NK-92 treated with Interleukin-12 subunit alpha and Interleukin-12 subunit beta, amount 100 ng/mL, for 24 hours (cell line): Measurements from ENCODE around the gene LAMA3.

Experiments used
- DNase-seq: peaks from one replicate; lab custom pipeline; 2025; lab: John Stamatoyannopoulos, UW

Gene LAMA3

GRCh38 chr18:23689031-23689615 is at the start of gene LAMA3:
LAMA3 (plus strand) TSS chr18:23689453; CDS start chr18:23689684, 231 bp downstream.
- no peak for DNase-seq

- no peak for DNase-seq
Observed at GRCh38 chr18:23640052-23640451, 49.2 kb upstream of the LAMA3 start.

GRCh38 chr18:23641143-23641720 is 48.0 kb upstream of the LAMA3 start:
- DNase-seq: no peak

GRCh38 chr18:23641937-23642666 is 47.2 kb upstream of the LAMA3 start:
- DNase-seq: no peak

- no peak for DNase-seq
Observed at GRCh38 chr18:23643815-23644490, 45.3 kb upstream of the LAMA3 start.

GRCh38 chr18:23645568-23646175 is 43.6 kb upstream of the LAMA3 start:
- DNase-seq: no peak

- DNase-seq: no peak
Observed at GRCh38 chr18:23646282-23646681, 43.0 kb upstream of the LAMA3 start.

GRCh38 chr18:23648456-23648855 is 40.8 kb upstream of the LAMA3 start:
- no peak for DNase-seq

GRCh38 chr18:23648940-23649607 is 40.2 kb upstream of the LAMA3 start:
- no peak for DNase-seq

GRCh38 chr18:23650968-23651927 is 38.0 kb upstream of the LAMA3 start:
- DNase-seq: no peak

- no peak for DNase-seq
Observed at GRCh38 chr18:23652232-23652631, 37.0 kb upstream of the LAMA3 start.

- DNase-seq: no peak
Observed at GRCh38 chr18:23658285-23658684, 31.0 kb upstream of the LAMA3 start.

GRCh38 chr18:23661735-23662308 is 27.4 kb upstream of the LAMA3 start:
- no peak for DNase-seq

- no peak for DNase-seq
Observed at GRCh38 chr18:23662309-23663263, 26.7 kb upstream of the LAMA3 start, which contains the start of gene ANKRD29. ANKRD29 (minus strand) TSS chr18:23662911; CDS start chr18:23662730, 181 bp downstream.

GRCh38 chr18:23664674-23665073 is 24.6 kb upstream of the LAMA3 start:
- no peak for DNase-seq

GRCh38 chr18:23667114-23667513 is 22.1 kb upstream of the LAMA3 start:
- DNase-seq: no peak

- no peak for DNase-seq
Observed at GRCh38 chr18:23668731-23669130, 20.5 kb upstream of the LAMA3 start.

- DNase-seq: no peak
Observed at GRCh38 chr18:23669202-23669766, 20.0 kb upstream of the LAMA3 start.
